H1 (cell line): ENCODE results near the gene ALOX15B. TPM values are rescaled to one million over a fixed set of nuclear protein-coding genes. Genes with fewer than 3 reads are reported as not detected.

Experiments
- BRCA1 ChIP-seq: IDR thresholded peaks from 2 replicates; pipeline ENCODE4 v1.6.1; 2012; ENCODE audit warnings: low read depth, low read length, improper control_type of control experiment
- CBX8 ChIP-seq: fragments of 300-800, 300-1000 bp; sonication (generic); IDR thresholded peaks from 2 replicates; pipeline ENCODE4 v1.7.1; 2016; ENCODE audit warnings: low read depth, low read length, borderline replicate concordance
- EZH2 ChIP-seq: fragments of 200-600 bp; sonication (generic); IDR thresholded peaks from 2 replicates; pipeline ENCODE4 v1.7.1; 2012; ENCODE audit warnings: low read depth, mild to moderate bottlenecking, moderate library complexity, low read length, inconsistent platforms; ENCODE audit not compliant: severe bottlenecking
- FOSL1 ChIP-seq: IDR thresholded peaks from 2 replicates; pipeline ENCODE4 v1.6.1; 2011; ENCODE audit warnings: mild to moderate bottlenecking, low read depth, low read length, moderate library complexity; ENCODE audit not compliant: insufficient read depth
- JUN ChIP-seq: IDR thresholded peaks from 2 replicates; pipeline ENCODE4 v1.6.1; 2011; ENCODE audit warnings: low read depth, mild to moderate bottlenecking, improper control_type of control experiment, low read length
- KDM4A ChIP-seq: IDR thresholded peaks from one replicate; pipeline ENCODE4 v1.7.1; 2012; ENCODE audit warnings: low read depth, mild to moderate bottlenecking, moderate library complexity, low read length, inconsistent platforms; ENCODE audit not compliant: severe bottlenecking
- MAFK ChIP-seq: IDR thresholded peaks from 2 replicates; pipeline ENCODE4 v1.6.1; 2012; ENCODE audit warnings: low read depth, mild to moderate bottlenecking, improper control_type of control experiment, low read length
- PHF8 ChIP-seq: fragments of 200-600 bp; sonication (generic); conservative IDR thresholded peaks from 2 replicates; pipeline ENCODE4 v1.7.1; 2012; ENCODE audit warnings: low read depth, mild to moderate bottlenecking, inconsistent platforms, low read length, moderate library complexity
- RNF2 ChIP-seq: fragments of 200-900, 300-1000 bp; sonication (generic); IDR thresholded peaks from 2 replicates; pipeline ENCODE4 v1.7.1; 2016; ENCODE audit warnings: borderline replicate concordance, low read depth, mild to moderate bottlenecking, antibody characterized with exemption, low read length; ENCODE audit not compliant: poor library complexity, severe bottlenecking; ENCODE audit errors: missing control alignments
- SAP30 ChIP-seq: fragments of 300-600 bp; sonication (generic); IDR thresholded peaks from 2 replicates; pipeline ENCODE4 v1.7.1; 2012; ENCODE audit warnings: low read length, moderate library complexity, mild to moderate bottlenecking, inconsistent platforms; ENCODE audit not compliant: insufficient read depth, insufficient replicate concordance
- SIN3A ChIP-seq, 2 experiments: IDR thresholded peaks in 1 of 2; conservative IDR thresholded peaks in 1 of 2; 2 replicates each; pipeline ENCODE4 v1.6.1; 2011 to 2012; ENCODE audit warnings: low read length in 2 of 2, improper control_type of control experiment in 1 of 2, low read depth in 1 of 2, mild to moderate bottlenecking in 1 of 2
- SIRT6 ChIP-seq: IDR thresholded peaks from one replicate; pipeline ENCODE4 v1.7.1; 2012; ENCODE audit warnings: low read length, inconsistent platforms
- TEAD4 ChIP-seq: IDR thresholded peaks from 2 replicates; pipeline ENCODE4 v1.6.1; 2012; ENCODE audit warnings: low read depth, low read length, inconsistent platforms, mixed read lengths
- polyA plus RNA-seq, 7 experiments: library from polyadenylated mRNA; depleted of rRNA in 3 of 7; stranded (reverse) in 5 of 7; unstranded in 2 of 7; fragments of >200 nt in 5 of 7; fragments of 200-250 nt in 2 of 7; gene quantifications; 1 replicate in 5 of 7; 2 replicates in 1 of 7; 4 replicates in 1 of 7; pipeline versions ENCODE4 v1.2.1 to v1.2.3, GENCODE V29; 2011 to 2013; ENCODE audit warnings: missing spikeins in 2 of 7, mixed read lengths in 2 of 7
- total RNA-seq: library from RNA; stranded (reverse); fragmentation: NEBNext Ultra II Directional; extraction: Animal tissue kit (Norgen Biotek cat#: 25700); gene quantifications from 2 replicates; pipeline ENCODE4 v1.2.1, GENCODE V29; 2021
- TF ChIP-seq, protein P1 (sequence below), 3 experiments: IDR thresholded peaks; 1 replicate in 2 of 3; 2 replicates in 1 of 3; pipeline versions ENCODE4 v1.5.1 to v1.6.1; 2011; ENCODE audit warnings: low read length in 3 of 3, mild to moderate bottlenecking in 3 of 3, inconsistent platforms in 2 of 3, low read depth in 1 of 3, moderate library complexity in 1 of 3; ENCODE audit not compliant: insufficient read depth in 1 of 3; ENCODE audit errors: control extremely low read depth in 1 of 3
- TF ChIP-seq, protein P2 (sequence below): IDR thresholded peaks from 2 replicates; pipeline ENCODE4 v1.6.1; 2011; ENCODE audit warnings: low read length, improper control_type of control experiment
- TF ChIP-seq, protein P3 (sequence below): IDR thresholded peaks from 2 replicates; pipeline ENCODE4 v1.6.1; 2012; ENCODE audit warnings: low read length, inconsistent platforms

ALOX15B gene
- total and polyA plus RNA-seq, 2 of the 8 experiments (the other 6 are each of a cell fraction or from before 2014, with no cell fraction given), result 0.63 to 0.91 TPM

DNA sequence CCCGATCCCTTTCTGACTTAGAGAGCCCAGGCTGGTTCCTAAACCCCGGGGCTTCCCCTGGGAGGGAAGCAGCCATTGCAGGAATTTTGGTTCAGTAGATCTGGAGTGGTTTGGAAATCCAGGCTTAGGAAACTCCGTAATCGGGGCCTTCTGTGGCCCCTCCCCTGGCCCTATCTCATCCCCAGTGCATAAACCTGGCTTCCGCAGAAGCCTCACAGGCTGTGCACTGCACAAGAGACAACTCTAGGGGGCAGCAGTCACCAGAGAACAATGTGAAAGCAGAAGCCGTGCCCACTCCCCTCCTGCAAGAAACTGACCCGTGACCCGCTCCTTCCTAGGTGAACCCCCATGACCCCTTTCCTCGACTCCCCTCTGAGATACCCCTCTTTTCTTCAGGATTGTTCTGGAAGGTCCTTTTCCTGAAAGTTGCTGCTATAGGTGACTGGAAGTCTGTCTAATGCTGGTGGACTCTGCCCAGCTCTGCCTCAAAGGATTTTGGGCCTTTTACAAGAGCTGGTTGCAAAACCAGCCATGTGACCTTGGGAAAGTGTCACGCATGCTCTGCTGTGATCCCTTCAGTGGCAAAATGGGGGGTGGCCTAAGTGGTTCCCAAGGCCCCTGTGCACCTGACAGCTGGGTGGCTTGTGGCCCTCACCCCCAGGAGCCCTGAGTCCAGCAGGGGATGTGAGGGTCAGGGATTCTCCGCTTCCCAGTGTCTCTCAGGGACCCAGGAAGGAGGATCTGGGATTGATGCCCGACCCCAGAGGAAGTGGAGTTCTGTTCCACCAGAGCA lies 22.0 kb upstream of the ALOX15B start (continued):
- TF ChIP-seq, protein P1, sequence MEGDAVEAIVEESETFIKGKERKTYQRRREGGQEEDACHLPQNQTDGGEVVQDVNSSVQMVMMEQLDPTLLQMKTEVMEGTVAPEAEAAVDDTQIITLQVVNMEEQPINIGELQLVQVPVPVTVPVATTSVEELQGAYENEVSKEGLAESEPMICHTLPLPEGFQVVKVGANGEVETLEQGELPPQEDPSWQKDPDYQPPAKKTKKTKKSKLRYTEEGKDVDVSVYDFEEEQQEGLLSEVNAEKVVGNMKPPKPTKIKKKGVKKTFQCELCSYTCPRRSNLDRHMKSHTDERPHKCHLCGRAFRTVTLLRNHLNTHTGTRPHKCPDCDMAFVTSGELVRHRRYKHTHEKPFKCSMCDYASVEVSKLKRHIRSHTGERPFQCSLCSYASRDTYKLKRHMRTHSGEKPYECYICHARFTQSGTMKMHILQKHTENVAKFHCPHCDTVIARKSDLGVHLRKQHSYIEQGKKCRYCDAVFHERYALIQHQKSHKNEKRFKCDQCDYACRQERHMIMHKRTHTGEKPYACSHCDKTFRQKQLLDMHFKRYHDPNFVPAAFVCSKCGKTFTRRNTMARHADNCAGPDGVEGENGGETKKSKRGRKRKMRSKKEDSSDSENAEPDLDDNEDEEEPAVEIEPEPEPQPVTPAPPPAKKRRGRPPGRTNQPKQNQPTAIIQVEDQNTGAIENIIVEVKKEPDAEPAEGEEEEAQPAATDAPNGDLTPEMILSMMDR (IDR thresholded peaks at IDR 0.05; ENCODE audit: control extremely low read depth in 1 of 3, insufficient read depth in 1 of 3, low read depth in 1 of 3, low read length in 3 of 3), result peak; percentile 84 to 93 (median 89)
- TF ChIP-seq, protein P2, sequence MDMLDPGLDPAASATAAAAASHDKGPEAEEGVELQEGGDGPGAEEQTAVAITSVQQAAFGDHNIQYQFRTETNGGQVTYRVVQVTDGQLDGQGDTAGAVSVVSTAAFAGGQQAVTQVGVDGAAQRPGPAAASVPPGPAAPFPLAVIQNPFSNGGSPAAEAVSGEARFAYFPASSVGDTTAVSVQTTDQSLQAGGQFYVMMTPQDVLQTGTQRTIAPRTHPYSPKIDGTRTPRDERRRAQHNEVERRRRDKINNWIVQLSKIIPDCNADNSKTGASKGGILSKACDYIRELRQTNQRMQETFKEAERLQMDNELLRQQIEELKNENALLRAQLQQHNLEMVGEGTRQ, result no peak
- 0 out of 4 replicates have a peak, but pooled peaks of 1 of the 2 experiments have one; percentile 24 for TF ChIP-seq SIN3A (conservative IDR thresholded peaks at IDR 0.05 in 1 of 2, IDR thresholded peaks at IDR 0.05 in 1 of 2; ENCODE audit: low read depth in 1 of 2, low read length in 2 of 2)
- TF ChIP-seq FOSL1, result no peak
- TF ChIP-seq SIRT6, result no peak
- TF ChIP-seq BRCA1, result no peak
- no peak for TF ChIP-seq MAFK
- no peak for TF ChIP-seq CBX8
- TF ChIP-seq RNF2, result no peak
- TF ChIP-seq EZH2, result no peak
- TF ChIP-seq, protein P3, sequence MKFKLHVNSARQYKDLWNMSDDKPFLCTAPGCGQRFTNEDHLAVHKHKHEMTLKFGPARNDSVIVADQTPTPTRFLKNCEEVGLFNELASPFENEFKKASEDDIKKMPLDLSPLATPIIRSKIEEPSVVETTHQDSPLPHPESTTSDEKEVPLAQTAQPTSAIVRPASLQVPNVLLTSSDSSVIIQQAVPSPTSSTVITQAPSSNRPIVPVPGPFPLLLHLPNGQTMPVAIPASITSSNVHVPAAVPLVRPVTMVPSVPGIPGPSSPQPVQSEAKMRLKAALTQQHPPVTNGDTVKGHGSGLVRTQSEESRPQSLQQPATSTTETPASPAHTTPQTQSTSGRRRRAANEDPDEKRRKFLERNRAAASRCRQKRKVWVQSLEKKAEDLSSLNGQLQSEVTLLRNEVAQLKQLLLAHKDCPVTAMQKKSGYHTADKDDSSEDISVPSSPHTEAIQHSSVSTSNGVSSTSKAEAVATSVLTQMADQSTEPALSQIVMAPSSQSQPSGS, result no peak
- TF ChIP-seq PHF8, result no peak
- TF ChIP-seq SAP30, result no peak
- TF ChIP-seq TEAD4, result no peak
- TF ChIP-seq JUN, result no peak
- no peak for TF ChIP-seq KDM4A
- TF ChIP-seq, all 59 proteins: peak for 6
